Thyroid gland (tissue), 4 donors: Measurements from ENCODE around the gene CAGE1.

ENCODE experiments used
- CTCF ChIP-seq, 6 experiments: fragments of 200-600 bp in 3 of 6; fragments of 450-650 bp in 3 of 6; sonication (generic) in 3 of 6; IDR thresholded peaks; one replicate each; pipeline ENCODE4 v1.5.1; 2016 to 2019; ENCODE audit warnings: antibody characterized with exemption in 6 of 6, mild to moderate bottlenecking in 2 of 6, inconsistent platforms in 1 of 6, moderate library complexity in 1 of 6
- POLR2A ChIP-seq, 2 donors: fragments of 450-650 bp; IDR thresholded peaks; one replicate each; pipeline ENCODE4 v1.6.1; 2017; ENCODE audit warnings: antibody characterized with exemption in 2 of 2, mild to moderate bottlenecking in 2 of 2, moderate library complexity in 1 of 2

DNA sequence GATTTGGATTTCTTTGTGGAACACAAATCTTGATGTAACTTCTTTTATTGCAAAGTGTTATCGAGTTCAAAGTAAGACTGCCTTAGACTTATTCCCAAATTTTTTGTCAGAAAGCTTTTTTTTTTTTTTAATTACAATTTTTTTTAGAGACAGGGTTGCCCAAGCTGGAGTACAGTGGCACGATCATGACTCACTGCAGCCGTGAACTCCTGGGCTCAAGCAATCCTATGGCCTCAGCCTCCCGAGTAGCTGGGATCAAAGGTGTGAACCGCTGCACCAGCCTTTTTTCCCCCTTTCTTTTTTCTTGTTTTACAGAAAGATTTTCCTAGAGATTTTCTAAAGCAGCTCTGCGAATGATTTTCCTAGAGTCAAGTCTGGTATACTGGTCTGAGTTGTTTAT, 2.9 kb upstream of the CAGE1 start:
- TF ChIP-seq CTCF (IDR thresholded peaks at IDR 0.05) (no peak), POLR2A (IDR thresholded peaks at IDR 0.05) (no peak)
